H1 (cell line): ENCODE measurements around the gene SAXO1.

Experiments
- JUND ChIP-seq: IDR thresholded peaks from 2 replicates; pipeline ENCODE4 v1.6.1; 2011; ENCODE audit warnings: mild to moderate bottlenecking, improper control_type of control experiment, low read length
- ZNF274 ChIP-seq: IDR thresholded peaks from 2 replicates; pipeline ENCODE4 v1.7.0; 2012; ENCODE audit warnings: low read length, borderline replicate concordance; ENCODE audit errors: extremely low read depth

DNA sequence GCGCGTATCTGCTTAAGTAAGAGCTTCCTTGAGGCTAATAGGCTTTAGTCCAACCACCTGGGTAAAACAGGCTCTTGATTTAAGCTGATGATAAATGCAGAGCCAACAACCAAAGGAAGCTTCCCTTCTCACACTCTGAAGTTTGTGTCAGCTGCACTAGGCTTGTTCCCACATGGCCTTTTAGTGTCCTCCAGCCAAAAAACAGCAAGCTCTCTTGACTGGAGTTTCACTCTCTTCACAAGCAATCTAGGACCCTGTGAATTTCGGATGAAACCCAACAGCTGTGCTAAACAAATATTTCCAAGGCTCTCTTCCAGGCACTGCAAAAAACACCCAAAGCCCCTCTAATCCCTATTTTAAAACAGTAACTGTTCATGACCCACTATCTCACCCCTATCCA, 63.9 kb downstream of the SAXO1 start:
- TF ChIP-seq ZNF274 (no peak), JUND (no peak)
